ENCODE measurements around the gene ADGRV1. TPM values are rescaled to one million over a fixed set of nuclear protein-coding genes. Genes with fewer than 3 reads are reported as not detected.

The ADGRV1 gene
- total and polyA plus RNA-seq, 9 of the 15 experiments (the other 6 are each of a cell fraction or from before 2014, with no cell fraction given): 21.7 to 156 (median 58.2) TPM

GRCh38 chr5:90528601-90529193, 29.9 kb upstream of the ADGRV1 start (continued):
- TF ChIP-seq, protein P1, sequence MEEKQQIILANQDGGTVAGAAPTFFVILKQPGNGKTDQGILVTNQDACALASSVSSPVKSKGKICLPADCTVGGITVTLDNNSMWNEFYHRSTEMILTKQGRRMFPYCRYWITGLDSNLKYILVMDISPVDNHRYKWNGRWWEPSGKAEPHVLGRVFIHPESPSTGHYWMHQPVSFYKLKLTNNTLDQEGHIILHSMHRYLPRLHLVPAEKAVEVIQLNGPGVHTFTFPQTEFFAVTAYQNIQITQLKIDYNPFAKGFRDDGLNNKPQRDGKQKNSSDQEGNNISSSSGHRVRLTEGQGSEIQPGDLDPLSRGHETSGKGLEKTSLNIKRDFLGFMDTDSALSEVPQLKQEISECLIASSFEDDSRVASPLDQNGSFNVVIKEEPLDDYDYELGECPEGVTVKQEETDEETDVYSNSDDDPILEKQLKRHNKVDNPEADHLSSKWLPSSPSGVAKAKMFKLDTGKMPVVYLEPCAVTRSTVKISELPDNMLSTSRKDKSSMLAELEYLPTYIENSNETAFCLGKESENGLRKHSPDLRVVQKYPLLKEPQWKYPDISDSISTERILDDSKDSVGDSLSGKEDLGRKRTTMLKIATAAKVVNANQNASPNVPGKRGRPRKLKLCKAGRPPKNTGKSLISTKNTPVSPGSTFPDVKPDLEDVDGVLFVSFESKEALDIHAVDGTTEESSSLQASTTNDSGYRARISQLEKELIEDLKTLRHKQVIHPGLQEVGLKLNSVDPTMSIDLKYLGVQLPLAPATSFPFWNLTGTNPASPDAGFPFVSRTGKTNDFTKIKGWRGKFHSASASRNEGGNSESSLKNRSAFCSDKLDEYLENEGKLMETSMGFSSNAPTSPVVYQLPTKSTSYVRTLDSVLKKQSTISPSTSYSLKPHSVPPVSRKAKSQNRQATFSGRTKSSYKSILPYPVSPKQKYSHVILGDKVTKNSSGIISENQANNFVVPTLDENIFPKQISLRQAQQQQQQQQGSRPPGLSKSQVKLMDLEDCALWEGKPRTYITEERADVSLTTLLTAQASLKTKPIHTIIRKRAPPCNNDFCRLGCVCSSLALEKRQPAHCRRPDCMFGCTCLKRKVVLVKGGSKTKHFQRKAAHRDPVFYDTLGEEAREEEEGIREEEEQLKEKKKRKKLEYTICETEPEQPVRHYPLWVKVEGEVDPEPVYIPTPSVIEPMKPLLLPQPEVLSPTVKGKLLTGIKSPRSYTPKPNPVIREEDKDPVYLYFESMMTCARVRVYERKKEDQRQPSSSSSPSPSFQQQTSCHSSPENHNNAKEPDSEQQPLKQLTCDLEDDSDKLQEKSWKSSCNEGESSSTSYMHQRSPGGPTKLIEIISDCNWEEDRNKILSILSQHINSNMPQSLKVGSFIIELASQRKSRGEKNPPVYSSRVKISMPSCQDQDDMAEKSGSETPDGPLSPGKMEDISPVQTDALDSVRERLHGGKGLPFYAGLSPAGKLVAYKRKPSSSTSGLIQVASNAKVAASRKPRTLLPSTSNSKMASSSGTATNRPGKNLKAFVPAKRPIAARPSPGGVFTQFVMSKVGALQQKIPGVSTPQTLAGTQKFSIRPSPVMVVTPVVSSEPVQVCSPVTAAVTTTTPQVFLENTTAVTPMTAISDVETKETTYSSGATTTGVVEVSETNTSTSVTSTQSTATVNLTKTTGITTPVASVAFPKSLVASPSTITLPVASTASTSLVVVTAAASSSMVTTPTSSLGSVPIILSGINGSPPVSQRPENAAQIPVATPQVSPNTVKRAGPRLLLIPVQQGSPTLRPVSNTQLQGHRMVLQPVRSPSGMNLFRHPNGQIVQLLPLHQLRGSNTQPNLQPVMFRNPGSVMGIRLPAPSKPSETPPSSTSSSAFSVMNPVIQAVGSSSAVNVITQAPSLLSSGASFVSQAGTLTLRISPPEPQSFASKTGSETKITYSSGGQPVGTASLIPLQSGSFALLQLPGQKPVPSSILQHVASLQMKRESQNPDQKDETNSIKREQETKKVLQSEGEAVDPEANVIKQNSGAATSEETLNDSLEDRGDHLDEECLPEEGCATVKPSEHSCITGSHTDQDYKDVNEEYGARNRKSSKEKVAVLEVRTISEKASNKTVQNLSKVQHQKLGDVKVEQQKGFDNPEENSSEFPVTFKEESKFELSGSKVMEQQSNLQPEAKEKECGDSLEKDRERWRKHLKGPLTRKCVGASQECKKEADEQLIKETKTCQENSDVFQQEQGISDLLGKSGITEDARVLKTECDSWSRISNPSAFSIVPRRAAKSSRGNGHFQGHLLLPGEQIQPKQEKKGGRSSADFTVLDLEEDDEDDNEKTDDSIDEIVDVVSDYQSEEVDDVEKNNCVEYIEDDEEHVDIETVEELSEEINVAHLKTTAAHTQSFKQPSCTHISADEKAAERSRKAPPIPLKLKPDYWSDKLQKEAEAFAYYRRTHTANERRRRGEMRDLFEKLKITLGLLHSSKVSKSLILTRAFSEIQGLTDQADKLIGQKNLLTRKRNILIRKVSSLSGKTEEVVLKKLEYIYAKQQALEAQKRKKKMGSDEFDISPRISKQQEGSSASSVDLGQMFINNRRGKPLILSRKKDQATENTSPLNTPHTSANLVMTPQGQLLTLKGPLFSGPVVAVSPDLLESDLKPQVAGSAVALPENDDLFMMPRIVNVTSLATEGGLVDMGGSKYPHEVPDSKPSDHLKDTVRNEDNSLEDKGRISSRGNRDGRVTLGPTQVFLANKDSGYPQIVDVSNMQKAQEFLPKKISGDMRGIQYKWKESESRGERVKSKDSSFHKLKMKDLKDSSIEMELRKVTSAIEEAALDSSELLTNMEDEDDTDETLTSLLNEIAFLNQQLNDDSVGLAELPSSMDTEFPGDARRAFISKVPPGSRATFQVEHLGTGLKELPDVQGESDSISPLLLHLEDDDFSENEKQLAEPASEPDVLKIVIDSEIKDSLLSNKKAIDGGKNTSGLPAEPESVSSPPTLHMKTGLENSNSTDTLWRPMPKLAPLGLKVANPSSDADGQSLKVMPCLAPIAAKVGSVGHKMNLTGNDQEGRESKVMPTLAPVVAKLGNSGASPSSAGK (IDR thresholded peaks at IDR 0.05): 0 out of 2 replicates have a peak, but pooled peaks have one; percentile 21
- no peak for TF ChIP-seq ATF1 (CRISPR knock-in tag; IDR thresholded peaks at IDR 0.05)
- TF ChIP-seq ATF1 (tag; IDR thresholded peaks at IDR 0.05): no peak
- 0 out of 2 replicates have a peak, but pooled peaks have one; percentile 26 for TF ChIP-seq SMARCC2 (IDR thresholded peaks at IDR 0.05; ENCODE audit: low read depth)
- no peak for TF ChIP-seq KDM1A (IDR thresholded peaks at IDR 0.05)
- TF ChIP-seq HNRNPL (IDR thresholded peaks at IDR 0.05; ENCODE audit: low read depth, low read length): no peak
- TF ChIP-seq ZBTB49 (CRISPR knock-in tag; IDR thresholded peaks at IDR 0.05; ENCODE audit: borderline replicate concordance): no peak
- peak; percentile 88 for TF ChIP-seq CREB1 (IDR thresholded peaks at IDR 0.05)
- TF ChIP-seq CREB1 (CRISPR knock-in tag; IDR thresholded peaks at IDR 0.05): no peak
- no peak for TF ChIP-seq KDM4B (IDR thresholded peaks at IDR 0.05; ENCODE audit: borderline replicate concordance in 2 of 2, low read depth in 1 of 2)
- peak; percentile 85 for TF ChIP-seq CREM (IDR thresholded peaks at IDR 0.05; ENCODE audit: low read depth)
- no peak for TF ChIP-seq SRSF9 (IDR thresholded peaks at IDR 0.05; ENCODE audit: borderline replicate concordance, low read depth, low read length)

Data from K562 (cell line).